ENCODE measurements around the gene PAIP1.

PAIP1 gene

GRCh38 chr5:43570450-43571158 lies 13.7 kb upstream of the PAIP1 start:
- H3K4me2 ChIP-seq (ENCODE audit: low read depth, low read length, poor library complexity, severe bottlenecking) = no peak overlapping the region
- TF ChIP-seq CTCF (conservative IDR thresholded peaks at IDR 0.05; ENCODE audit: low read length) (no peak), EZH2phosphoT487 (IDR thresholded peaks at IDR 0.05; ENCODE audit: borderline replicate concordance) (no peak)
- H3K27me3 ChIP-seq (ENCODE audit: insufficient read depth, low read length, poor library complexity, severe bottlenecking) = no peaks in the 10 kb centered on the region
- no peak overlapping the region for H2AFZ ChIP-seq (ENCODE audit: low read length)
- no peak overlapping the region for H3K9ac ChIP-seq (ENCODE audit: low read depth, low read length, poor library complexity, severe bottlenecking)
- no peaks in the 10 kb centered on the region for H3F3A ChIP-seq (ENCODE audit: low read depth)
- no peaks in the 10 kb centered on the region for H4K20me1 ChIP-seq (ENCODE audit: insufficient read depth, low read length, poor library complexity, severe bottlenecking)
- H3K9me2 ChIP-seq (replicated peaks; ENCODE audit: low read depth, low read length) = no peaks in the 10 kb centered on the region
- no peaks in the 10 kb centered on the region for H3K9me3 ChIP-seq (ENCODE audit: insufficient read depth, low read depth, low read length)
- no peaks in the 10 kb centered on the region for H3K4me1 ChIP-seq (ENCODE audit: insufficient read depth, low read length, poor library complexity, severe bottlenecking)
- H3K36me3 ChIP-seq (ENCODE audit: insufficient read depth, low read length) = 0 out of 2 replicates have a peak, but pooled peaks cover 4% of the 10 kb centered on the region
- no peak overlapping the region for H3K4me3 ChIP-seq (ENCODE audit: low read length, poor library complexity, severe bottlenecking)
- H3K79me2 ChIP-seq (ENCODE audit: insufficient read depth, low read length) = no peaks in the 10 kb centered on the region

- no peak for TF ChIP-seq CTCF (conservative IDR thresholded peaks at IDR 0.05; ENCODE audit: low read length)
- Histone ChIP-seq H3K27me3 (ENCODE audit: insufficient read depth, low read length, poor library complexity, severe bottlenecking) (no peaks in the 10 kb centered on the region), H3F3A (ENCODE audit: low read depth) (no peaks in the 10 kb centered on the region), H3K4me3 (ENCODE audit: low read length, poor library complexity, severe bottlenecking) (no peak overlapping the region), H3K36me3 (ENCODE audit: insufficient read depth, low read length) (no peaks in the 10 kb centered on the region), H3K4me1 (ENCODE audit: insufficient read depth, low read length, poor library complexity, severe bottlenecking) (no peaks in the 10 kb centered on the region), H3K79me2 (ENCODE audit: insufficient read depth, low read length) (no peaks in the 10 kb centered on the region), H3K9ac (ENCODE audit: low read depth, low read length, poor library complexity, severe bottlenecking) (no peak overlapping the region), H3K4me2 (ENCODE audit: low read depth, low read length, poor library complexity, severe bottlenecking) (no peak overlapping the region), H4K20me1 (ENCODE audit: insufficient read depth, low read length, poor library complexity, severe bottlenecking) (no peaks in the 10 kb centered on the region), H2AFZ (ENCODE audit: low read length) (no peak overlapping the region), H3K9me3 (ENCODE audit: insufficient read depth, low read depth, low read length) (no peaks in the 10 kb centered on the region), H3K9me2 (replicated peaks; ENCODE audit: low read depth, low read length) (no peaks in the 10 kb centered on the region)
Measured at GRCh38 chr5:43569236-43569746, 12.4 kb upstream of the PAIP1 start.

- Histone ChIP-seq H3F3A (ENCODE audit: low read depth) (no peaks in the 10 kb centered on the region), H3K4me3 (ENCODE audit: low read length, poor library complexity, severe bottlenecking) (no peak overlapping the region), H2AFZ (ENCODE audit: low read length) (no peak overlapping the region), H3K9me3 (ENCODE audit: insufficient read depth, low read depth, low read length) (no peaks in the 10 kb centered on the region), H3K36me3 (ENCODE audit: insufficient read depth, low read length) (no peaks in the 10 kb centered on the region), H3K79me2 (ENCODE audit: insufficient read depth, low read length) (no peaks in the 10 kb centered on the region), H4K20me1 (ENCODE audit: insufficient read depth, low read length, poor library complexity, severe bottlenecking) (no peaks in the 10 kb centered on the region), H3K9ac (ENCODE audit: low read depth, low read length, poor library complexity, severe bottlenecking) (no peak overlapping the region), H3K4me2 (ENCODE audit: low read depth, low read length, poor library complexity, severe bottlenecking) (no peak overlapping the region), H3K9me2 (replicated peaks; ENCODE audit: low read depth, low read length) (no peaks in the 10 kb centered on the region), H3K27me3 (ENCODE audit: insufficient read depth, low read length, poor library complexity, severe bottlenecking) (no peaks in the 10 kb centered on the region), H3K4me1 (ENCODE audit: insufficient read depth, low read length, poor library complexity, severe bottlenecking) (no peaks in the 10 kb centered on the region)
- TF ChIP-seq EZH2phosphoT487 (IDR thresholded peaks at IDR 0.05; ENCODE audit: borderline replicate concordance) = no peak
- TF ChIP-seq CTCF (conservative IDR thresholded peaks at IDR 0.05; ENCODE audit: low read length) = no peak
Measured at GRCh38 chr5:43567967-43568366, 11.1 kb upstream of the PAIP1 start.
